HCT116 (cell line): ENCODE results near the gene PSMD12.

Experiments
- EZH2phosphoT487 ChIP-seq: fragments of 200-600 bp; IDR thresholded peaks from 2 replicates; pipeline ENCODE4 v1.6.1; 2018; ENCODE audit warnings: antibody characterized with exemption, borderline replicate concordance
- TCF7L2 ChIP-seq: IDR thresholded peaks from 2 replicates; pipeline ENCODE4 v1.7.0; 2011; ENCODE audit warnings: borderline replicate concordance, inconsistent platforms; ENCODE audit not compliant: insufficient read depth, insufficient read length; ENCODE audit errors: extremely low read depth
- TF ChIP-seq, protein P1 (sequence below), 3 experiments: fragments of 200-600 bp in 1 of 3; sonication (generic) in 1 of 3; IDR thresholded peaks in 2 of 3; conservative IDR thresholded peaks in 1 of 3; 2 replicates each; pipeline ENCODE4 v1.5.1; 2012 to 2017; ENCODE audit warnings: low read depth in 2 of 3, low read length in 2 of 3, antibody characterized with exemption in 1 of 3, borderline replicate concordance in 1 of 3, control low read depth in 1 of 3, mild to moderate bottlenecking in 1 of 3, mixed read lengths in 1 of 3, mixed run types in 1 of 3, moderate library complexity in 1 of 3; ENCODE audit not compliant: insufficient read depth in 1 of 3

DNA sequence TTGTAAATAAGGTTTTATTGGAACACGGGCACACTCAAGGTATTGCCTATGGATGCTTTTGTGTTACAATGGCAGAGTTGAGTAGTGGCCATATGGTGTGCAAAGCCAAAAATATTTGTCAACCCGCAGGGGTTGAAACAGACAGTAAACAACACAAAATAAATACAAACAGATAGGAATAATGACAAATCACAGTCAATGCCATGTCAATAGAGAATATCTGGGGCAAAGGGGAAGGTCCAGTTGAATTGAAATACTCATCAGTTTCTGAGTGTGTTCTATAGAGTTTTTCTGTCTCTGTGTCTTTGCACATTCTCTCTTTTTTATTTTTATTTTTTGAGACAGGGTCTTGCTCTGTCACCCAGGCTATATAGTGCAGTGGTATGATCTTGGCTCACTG is 48.2 kb upstream of the PSMD12 start:
- TF ChIP-seq, protein P1, sequence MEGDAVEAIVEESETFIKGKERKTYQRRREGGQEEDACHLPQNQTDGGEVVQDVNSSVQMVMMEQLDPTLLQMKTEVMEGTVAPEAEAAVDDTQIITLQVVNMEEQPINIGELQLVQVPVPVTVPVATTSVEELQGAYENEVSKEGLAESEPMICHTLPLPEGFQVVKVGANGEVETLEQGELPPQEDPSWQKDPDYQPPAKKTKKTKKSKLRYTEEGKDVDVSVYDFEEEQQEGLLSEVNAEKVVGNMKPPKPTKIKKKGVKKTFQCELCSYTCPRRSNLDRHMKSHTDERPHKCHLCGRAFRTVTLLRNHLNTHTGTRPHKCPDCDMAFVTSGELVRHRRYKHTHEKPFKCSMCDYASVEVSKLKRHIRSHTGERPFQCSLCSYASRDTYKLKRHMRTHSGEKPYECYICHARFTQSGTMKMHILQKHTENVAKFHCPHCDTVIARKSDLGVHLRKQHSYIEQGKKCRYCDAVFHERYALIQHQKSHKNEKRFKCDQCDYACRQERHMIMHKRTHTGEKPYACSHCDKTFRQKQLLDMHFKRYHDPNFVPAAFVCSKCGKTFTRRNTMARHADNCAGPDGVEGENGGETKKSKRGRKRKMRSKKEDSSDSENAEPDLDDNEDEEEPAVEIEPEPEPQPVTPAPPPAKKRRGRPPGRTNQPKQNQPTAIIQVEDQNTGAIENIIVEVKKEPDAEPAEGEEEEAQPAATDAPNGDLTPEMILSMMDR (IDR thresholded peaks at IDR 0.05 in 2 of 3, conservative IDR thresholded peaks at IDR 0.05 in 1 of 3; ENCODE audit: borderline replicate concordance in 1 of 3, insufficient read depth in 1 of 3, low read depth in 2 of 3, low read length in 2 of 3) = no peak
- no peak for TF ChIP-seq TCF7L2
- no peak for TF ChIP-seq EZH2phosphoT487
